Upper lobe of left lung (tissue), 6 donors: ENCODE data around the gene DLGAP1. TPM values are rescaled to one million over a fixed set of nuclear protein-coding genes. Genes with fewer than 3 reads are reported as not detected.
A peak's percentile ranks its signal among the peaks of the same experiment; 100 is the strongest.

Experiments used
- ATAC-seq, 2 donors: fragments of 200-7000 bp; cut with Tn5 transposase; one replicate each; pipeline ENCODE4 v1.9.1; 2022; ENCODE audit warnings: mild to moderate bottlenecking in 2 of 2, moderate library complexity in 2 of 2; ENCODE audit not compliant: low FRiP score in 2 of 2
- DNase-seq, 2 donors: peaks; one replicate each; pipeline ENCODE4 v3.0.0-alpha.2; 2019 to 2020
- H3K27ac ChIP-seq, 4 donors: fragments of 200-600 bp; sonication (generic); one replicate each; pipeline ENCODE4 v1.5.1; 2016 to 2019
- H3K27me3 ChIP-seq, 4 donors: fragments of 200-600 bp; sonication (generic); one replicate each; pipeline ENCODE4 v1.5.1; 2017 to 2019
- H3K36me3 ChIP-seq, 4 donors: fragments of 200-600 bp; sonication (generic); one replicate each; pipeline ENCODE4 v1.5.1; 2016 to 2019
- H3K4me1 ChIP-seq, 4 donors: fragments of 200-600 bp; sonication (generic); one replicate each; pipeline ENCODE4 v1.5.1; 2018 to 2019
- H3K4me3 ChIP-seq, 4 donors: fragments of 200-600 bp; sonication (generic); one replicate each; pipeline ENCODE4 v1.5.1; 2017 to 2019; ENCODE audit warnings: mild to moderate bottlenecking in 2 of 4, moderate library complexity in 1 of 4
- H3K9me3 ChIP-seq, 4 donors: fragments of 200-600 bp; sonication (generic); one replicate each; pipeline ENCODE4 v1.5.1; 2018 to 2019
- CTCF ChIP-seq, 6 experiments: fragments of 450-650 bp in 4 of 6; fragments of 200-600 bp in 2 of 6; sonication (generic) in 2 of 6; IDR thresholded peaks; one replicate each; pipeline ENCODE4 v1.5.1; 2016 to 2019; ENCODE audit warnings: antibody characterized with exemption in 6 of 6
- EP300 ChIP-seq, 4 donors: sonication (generic); formaldehyde crosslinking; IDR thresholded peaks; one replicate each; pipeline ENCODE4 v1.5.1; 2017; ENCODE audit warnings: antibody characterized with exemption in 4 of 4, control low read depth in 2 of 4
- POLR2A ChIP-seq, 4 donors: fragments of 450-650 bp; IDR thresholded peaks; one replicate each; pipeline ENCODE4 v1.5.1; 2016 to 2017; ENCODE audit warnings: antibody characterized with exemption in 4 of 4, mild to moderate bottlenecking in 2 of 4
- POLR2AphosphoS5 ChIP-seq, 2 donors: sonication (generic); formaldehyde crosslinking; IDR thresholded peaks; one replicate each; pipeline ENCODE4 v1.5.1; 2017; ENCODE audit warnings: antibody characterized with exemption in 2 of 2
- WGBS, 2 donors: methylation state at CpG; one replicate each; pipeline ENCODE4 v1.1.5; 2017 to 2018; 5-methylcytosine and 5-hydroxymethylcytosine counted together
- total RNA-seq, 6 donors: library from RNA; depleted of rRNA in 4 of 6; stranded (reverse); fragments of >200 nt in 4 of 6; gene quantifications; one replicate each; pipeline versions ENCODE4 v1.1.0 to v1.2.1, GENCODE V29; 2016 to 2021
- donor health status: DM: no; HTN: no; CAD: no; lungs with moderate emphysema.
- donor health status: DM: no; HTN: yes; CAD: no; lungs with severe emphysema.

Gene DLGAP1
- total RNA-seq, 6 donors from 2014 or later: 2.1 to 4.6 (median 3.6) TPM

DNA sequence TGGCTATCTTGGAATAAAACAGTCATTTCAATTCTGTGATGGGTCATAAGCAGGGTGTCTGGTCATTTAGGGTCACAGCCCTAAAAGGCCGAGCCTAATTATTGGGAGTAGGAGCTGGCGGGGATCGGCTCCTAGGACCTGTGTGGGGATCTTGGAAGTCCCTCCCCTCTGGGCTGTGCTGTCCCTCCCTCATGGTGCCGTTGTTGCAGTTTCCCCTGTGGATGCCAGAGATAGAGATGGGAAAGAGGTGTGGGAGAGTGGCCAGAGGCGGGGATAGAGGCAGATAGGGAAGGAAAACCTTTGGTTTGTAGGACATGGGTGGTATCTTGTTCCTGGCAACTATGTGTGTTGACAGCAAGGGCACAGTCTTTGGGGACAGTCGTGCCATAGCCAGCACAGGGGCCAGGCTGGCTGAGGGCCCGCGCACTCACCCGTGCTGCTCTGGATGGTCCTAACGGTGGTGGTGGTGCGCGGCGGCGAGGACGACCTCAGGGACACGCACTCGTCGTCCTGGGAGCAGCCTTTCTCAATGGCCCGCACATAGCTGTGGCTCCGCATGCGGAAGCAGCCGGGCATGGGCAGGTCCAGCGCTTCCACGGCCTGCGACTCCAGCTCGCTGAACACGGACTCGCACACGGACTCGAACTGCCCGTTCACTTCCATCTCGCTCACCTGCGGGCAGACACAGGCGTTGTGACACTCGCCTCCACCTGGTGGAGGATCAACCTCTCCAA lies 726.2 kb downstream of the DLGAP1 start:
- Histone ChIP-seq H3K4me3 (no peak overlapping the region), H3K36me3 (no peaks in the 10 kb centered on the region), H3K4me1 (peaks cover 0 to 5% (median under 1%) of the 10 kb centered on the region in 4 donors), H3K27me3 (no peaks in the 10 kb centered on the region), H3K27ac (no peak overlapping the region), H3K9me3 (no peaks in the 10 kb centered on the region)
- 94 to 96% methylated on average over 35 of the region's 35 CpGs for WGBS, 2 donors
- ATAC-seq: peak in 1 of 2 donors; percentile 7
- TF ChIP-seq EP300 (IDR thresholded peaks at IDR 0.05) (no peak), POLR2A (IDR thresholded peaks at IDR 0.05) (no peak), CTCF (IDR thresholded peaks at IDR 0.05) (no peak), POLR2AphosphoS5 (IDR thresholded peaks at IDR 0.05) (no peak)
- peak in 1 of 2 donors; percentile 81 for DNase-seq

DNA sequence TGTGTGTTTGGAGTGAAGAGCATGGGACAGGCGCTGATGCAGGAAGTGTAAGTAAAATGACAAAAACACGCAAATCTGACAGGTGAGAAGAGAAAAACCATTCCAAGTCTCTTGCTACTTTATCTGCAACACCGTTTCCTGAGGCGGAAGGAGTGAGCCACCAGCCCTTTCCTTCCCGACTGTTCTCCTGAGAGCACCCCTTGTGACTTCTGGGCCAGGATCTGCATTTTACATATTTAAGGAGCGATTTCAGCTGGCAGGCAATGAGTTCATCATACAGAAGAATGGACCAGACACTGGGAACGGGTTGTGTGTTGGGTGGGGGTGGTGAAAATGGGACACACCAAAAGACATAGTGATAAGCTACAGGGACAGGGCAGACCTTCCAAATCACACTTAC lies 727.8 kb downstream of the DLGAP1 start:
- TF ChIP-seq CTCF (IDR thresholded peaks at IDR 0.05) (no peak), POLR2A (IDR thresholded peaks at IDR 0.05) (no peak), POLR2AphosphoS5 (IDR thresholded peaks at IDR 0.05) (no peak), EP300 (IDR thresholded peaks at IDR 0.05) (no peak)
- Histone ChIP-seq H3K36me3 (no peaks in the 10 kb centered on the region), H3K9me3 (no peaks in the 10 kb centered on the region), H3K27me3 (no peaks in the 10 kb centered on the region), H3K27ac (no peak overlapping the region), H3K4me3 (no peak overlapping the region), H3K4me1 (peaks cover 10 to 21% (median 15%) of the 10 kb centered on the region in 4 donors)
- DNase-seq: no peak
- ATAC-seq: no peak
- 60 to 70% methylated on average over 7 of the region's 7 CpGs for WGBS, 2 donors

GRCh38 chr18:3726238-3726951 lies 728.7 kb downstream of the DLGAP1 start:
- DNase-seq (no peak), ATAC-seq (peak in 1 of 2 donors; percentile 69)
- whole genome bisulfite sequencing, 2 donors: 78% methylated on average over 4 of the region's 4 CpGs
- no peaks in the 10 kb centered on the region for H3K36me3 ChIP-seq
- no peak overlapping the region for H3K4me3 ChIP-seq
- peaks cover 10 to 23% (median 18%) of the 10 kb centered on the region in 4 donors for H3K4me1 ChIP-seq
- no peak overlapping the region for H3K27ac ChIP-seq
- no peaks in the 10 kb centered on the region for H3K27me3 ChIP-seq
- H3K9me3 ChIP-seq: no peaks in the 10 kb centered on the region
- no peak for TF ChIP-seq POLR2A (IDR thresholded peaks at IDR 0.05)
- no peak for TF ChIP-seq EP300 (IDR thresholded peaks at IDR 0.05)
- TF ChIP-seq POLR2AphosphoS5 (IDR thresholded peaks at IDR 0.05): no peak
- no peak for TF ChIP-seq CTCF (IDR thresholded peaks at IDR 0.05)

- 58 to 71% methylated on average over 2 of the region's 2 CpGs for WGBS, 2 donors
- no peak for TF ChIP-seq POLR2A (IDR thresholded peaks at IDR 0.05)
- no peak for TF ChIP-seq POLR2AphosphoS5 (IDR thresholded peaks at IDR 0.05)
- no peak for TF ChIP-seq CTCF (IDR thresholded peaks at IDR 0.05)
- no peak for TF ChIP-seq EP300 (IDR thresholded peaks at IDR 0.05)
- ATAC-seq: peak in 1 of 2 donors; percentile 61
- Histone ChIP-seq H3K4me1 (peaks cover 10 to 23% (median 18%) of the 10 kb centered on the region in 4 donors), H3K36me3 (no peaks in the 10 kb centered on the region), H3K27ac (no peak overlapping the region), H3K27me3 (no peaks in the 10 kb centered on the region), H3K9me3 (no peaks in the 10 kb centered on the region), H3K4me3 (no peak overlapping the region)
- DNase-seq: no peak
These were observed 730.0 kb downstream of the DLGAP1 start for GRCh38 chr18:3725115-3725514.
